GM21528 (cell line): Measurements from ENCODE around the gene CEP131.
A peak's percentile ranks its signal among the peaks of the same experiment; 100 is the strongest.

ENCODE experiments used
- ATAC-seq: cut with Tn5 transposase; IDR thresholded peaks from one replicate; pipeline ENCODE4 v1.9.1; 2021; ENCODE audit warnings: mild to moderate bottlenecking, moderate library complexity; ENCODE audit not compliant: unreplicated experiment, low FRiP score

The CEP131 gene

DNA sequence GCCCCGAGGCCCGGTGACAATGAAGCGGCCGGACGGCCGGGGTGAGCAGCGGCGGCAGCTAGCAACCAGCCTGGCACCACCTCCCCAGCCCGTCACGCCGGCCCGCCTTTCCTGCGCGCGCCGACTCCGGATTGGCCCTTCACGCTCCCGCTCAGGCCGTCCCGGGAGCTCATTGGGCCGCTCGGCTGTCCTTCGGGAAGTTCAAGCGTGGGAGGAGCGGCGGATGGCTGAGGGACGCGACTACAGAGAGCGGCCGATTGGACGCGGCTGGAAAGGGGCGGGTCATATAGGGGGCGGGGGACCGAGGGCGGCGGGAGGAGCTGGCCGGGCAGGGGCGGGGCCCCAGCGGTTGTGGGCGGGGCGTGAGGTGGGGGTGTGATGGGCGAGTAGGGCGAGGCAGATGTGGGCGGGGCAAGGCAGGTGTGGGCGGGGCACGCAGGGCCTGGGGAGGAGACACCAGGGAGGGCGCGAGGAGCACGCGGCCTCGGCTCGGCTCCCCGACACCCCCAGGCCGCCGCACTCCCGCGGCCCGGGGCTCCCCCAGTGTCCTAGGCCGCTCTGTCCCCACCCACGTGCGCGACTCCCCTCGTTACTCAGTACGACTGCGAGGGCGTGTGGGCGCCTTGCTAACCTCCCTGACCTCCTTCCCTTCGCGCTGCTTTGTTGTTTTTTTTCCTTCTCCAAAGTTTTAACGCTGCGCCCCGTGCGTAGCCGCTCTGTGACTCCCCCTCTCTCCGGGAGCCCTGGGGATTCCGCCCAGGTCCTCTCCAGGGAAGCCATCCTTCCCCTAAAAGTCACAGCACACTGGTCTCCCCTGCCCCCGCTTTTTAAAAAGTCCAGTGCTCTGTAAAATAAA lies at the start of gene CEP131:
Gene CEP131, minus strand, starts transcription at position 60 of the 856 bp plus-strand sequence. CDS start 2,909 bp downstream, outside the sequence.
- peak; percentile 91 for ATAC-seq

DNA sequence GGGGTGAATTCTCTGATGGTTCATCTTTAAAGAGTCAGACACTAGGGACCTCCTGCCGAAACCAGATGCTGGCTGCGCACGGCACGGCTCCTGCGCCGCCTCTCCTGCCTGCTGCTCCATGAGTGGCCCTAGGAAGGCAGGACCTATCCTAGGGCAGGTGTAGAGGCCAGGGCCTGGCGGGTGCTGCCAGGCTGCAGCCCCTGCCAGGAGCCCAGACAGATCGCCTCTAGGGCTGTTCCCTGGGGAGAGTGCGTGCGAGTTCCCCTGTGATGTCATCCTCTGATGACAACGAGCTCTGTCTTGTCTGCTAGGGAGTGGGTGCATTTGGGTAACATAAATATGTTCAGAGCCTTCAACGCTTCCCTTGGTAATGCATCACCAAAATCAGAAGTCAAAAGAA lies 48.5 kb upstream of the CEP131 start:
- no peak for ATAC-seq

- ATAC-seq: no peak
Measured at GRCh38 chr17:81270279-81270678, 47.5 kb upstream of the CEP131 start.

- no peak for ATAC-seq
Measured at GRCh38 chr17:81267390-81268067, 44.8 kb upstream of the CEP131 start.

DNA sequence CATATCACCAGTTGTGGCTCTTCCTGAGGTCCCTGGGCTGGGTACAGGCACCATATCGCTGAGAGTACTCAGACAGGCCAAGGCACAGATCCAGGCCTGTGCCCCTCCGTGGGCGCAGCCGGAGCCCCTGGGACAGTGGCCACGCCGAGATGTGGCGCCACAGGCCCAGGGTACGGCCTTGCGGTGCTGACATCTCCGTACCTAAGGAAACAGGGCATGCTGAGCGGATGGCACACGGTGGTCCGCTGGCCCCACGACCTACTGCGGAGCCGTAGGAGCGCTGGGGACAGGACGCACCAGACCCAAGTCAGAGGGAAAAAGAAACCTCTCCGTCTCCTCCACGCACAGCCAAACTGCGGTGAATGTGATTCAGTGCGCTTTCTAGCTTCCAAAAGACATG lies 42.8 kb upstream of the CEP131 start:
- ATAC-seq: no peak

DNA sequence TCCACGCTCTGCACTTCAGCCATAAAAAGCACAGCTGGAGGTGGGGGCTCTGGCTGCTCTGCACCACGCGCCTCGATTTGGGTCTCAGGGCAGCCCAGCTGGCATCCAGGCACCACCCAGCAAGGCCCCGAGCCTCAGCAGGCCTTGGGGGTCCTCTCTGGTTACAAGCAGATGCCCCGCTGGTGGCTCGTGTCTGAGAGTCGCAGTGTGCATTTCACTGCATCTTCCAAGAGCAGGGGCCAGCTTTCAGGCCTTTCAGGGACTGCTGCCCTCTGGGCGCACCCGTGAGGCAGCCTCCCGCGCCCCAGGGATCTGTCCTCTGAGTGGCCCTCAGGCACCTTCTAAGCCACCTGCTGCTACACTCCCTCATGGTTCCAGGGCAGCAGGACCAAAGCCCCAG lies 41.9 kb upstream of the CEP131 start:
- ATAC-seq: no peak

- ATAC-seq: no peak
Measured at GRCh38 chr17:81263371-81264181, 40.8 kb upstream of the CEP131 start.

GRCh38 chr17:81261582-81262336 lies 39.0 kb upstream of the CEP131 start:
- no peak for ATAC-seq

DNA sequence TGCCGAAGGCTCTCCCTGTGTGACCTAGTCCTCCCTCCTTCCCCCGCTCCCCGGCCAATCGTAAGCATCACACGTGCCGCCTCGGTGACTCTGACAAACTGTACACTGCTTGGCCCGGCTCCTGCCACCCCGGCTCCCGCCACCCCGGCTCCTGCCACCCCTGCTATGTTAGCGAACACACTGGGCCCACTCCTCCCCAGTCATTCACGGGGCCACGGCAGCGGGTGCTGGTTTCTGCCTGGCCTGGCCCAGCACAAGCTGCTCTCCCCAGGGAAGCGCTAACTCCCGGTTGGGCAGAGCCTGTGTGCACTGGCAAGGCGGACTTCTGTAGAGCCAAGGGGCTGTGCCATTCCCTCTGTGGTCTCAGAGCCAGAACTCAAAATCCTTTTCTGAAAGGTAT lies 38.3 kb upstream of the CEP131 start:
- ATAC-seq: no peak

GRCh38 chr17:81260641-81261040 lies 37.9 kb upstream of the CEP131 start:
- no peak for ATAC-seq

GRCh38 chr17:81260171-81260570 lies 37.4 kb upstream of the CEP131 start:
- ATAC-seq: no peak

GRCh38 chr17:81259058-81259605 lies 36.4 kb upstream of the CEP131 start:
- ATAC-seq: no peak

DNA sequence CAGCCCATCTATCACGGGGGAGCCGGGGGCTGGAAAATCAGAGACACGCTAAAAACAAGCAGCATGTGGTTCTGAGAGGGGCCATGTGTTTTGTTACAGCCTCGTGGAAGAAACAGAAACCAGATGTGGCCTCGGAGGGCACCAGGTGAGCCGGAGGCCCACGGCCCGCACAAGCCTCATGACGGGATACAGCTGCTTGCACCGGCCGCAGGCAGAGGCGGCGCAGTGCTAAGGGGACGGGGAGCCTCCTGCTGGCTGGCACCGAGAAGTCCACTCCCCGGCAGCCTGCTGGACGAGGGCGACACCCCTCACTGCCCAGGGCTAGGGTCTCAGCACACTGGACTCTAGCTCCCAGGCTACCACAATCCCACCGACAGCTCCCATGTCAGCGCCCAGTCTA lies 35.5 kb upstream of the CEP131 start:
- no peak for ATAC-seq

GRCh38 chr17:81257533-81257932 lies 34.8 kb upstream of the CEP131 start:
- no peak for ATAC-seq

DNA sequence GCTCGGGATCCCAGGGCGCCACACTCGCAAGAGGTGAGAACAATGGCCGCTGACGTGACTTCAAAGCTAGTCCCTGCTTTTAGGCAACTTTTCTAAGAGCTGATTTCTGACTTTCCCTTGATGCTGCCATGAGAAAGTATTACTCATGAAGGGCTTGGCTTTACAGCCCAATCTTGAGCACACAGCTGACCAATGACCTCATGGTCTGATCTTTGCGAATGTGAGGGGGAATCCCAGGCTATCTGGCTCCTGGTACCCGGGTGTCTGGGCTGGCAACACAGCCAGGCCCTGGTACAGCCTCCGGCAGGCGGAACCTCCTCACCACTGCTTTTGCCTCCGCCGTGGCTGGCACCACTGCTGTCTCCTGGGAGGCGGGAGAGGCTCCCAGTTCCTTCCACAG lies 33.9 kb upstream of the CEP131 start:
- no peak for ATAC-seq

GRCh38 chr17:81254955-81255717 lies 32.4 kb upstream of the CEP131 start:
- ATAC-seq: no peak

- no peak for ATAC-seq
Measured at GRCh38 chr17:81253358-81254131, 30.8 kb upstream of the CEP131 start.

DNA sequence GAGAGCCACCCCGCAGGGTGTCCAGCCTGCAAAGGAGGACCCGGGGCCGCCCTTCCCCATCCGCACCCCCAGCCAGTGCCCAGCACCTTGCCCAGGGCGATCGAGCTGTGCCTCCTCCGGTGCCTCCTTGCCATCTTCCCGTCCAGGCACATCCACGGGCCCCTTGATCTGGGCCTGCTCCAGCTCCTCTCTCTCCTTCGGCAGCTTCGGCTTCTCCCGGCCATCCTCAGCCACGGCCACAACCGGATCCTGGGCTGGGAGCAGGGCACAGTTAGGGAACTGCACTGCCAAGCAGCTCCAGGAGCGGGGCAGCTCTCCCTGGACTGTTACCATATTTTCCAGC lies 30.2 kb upstream of the CEP131 start:
- ATAC-seq: no peak
